ENCODE measurements around the gene RNF212. TPM values are rescaled to one million over a fixed set of nuclear protein-coding genes. Genes with fewer than 3 reads are reported as not detected.

Gene RNF212
- total RNA-seq, 1 donor from 2014 or later: 5.8 TPM

DNA sequence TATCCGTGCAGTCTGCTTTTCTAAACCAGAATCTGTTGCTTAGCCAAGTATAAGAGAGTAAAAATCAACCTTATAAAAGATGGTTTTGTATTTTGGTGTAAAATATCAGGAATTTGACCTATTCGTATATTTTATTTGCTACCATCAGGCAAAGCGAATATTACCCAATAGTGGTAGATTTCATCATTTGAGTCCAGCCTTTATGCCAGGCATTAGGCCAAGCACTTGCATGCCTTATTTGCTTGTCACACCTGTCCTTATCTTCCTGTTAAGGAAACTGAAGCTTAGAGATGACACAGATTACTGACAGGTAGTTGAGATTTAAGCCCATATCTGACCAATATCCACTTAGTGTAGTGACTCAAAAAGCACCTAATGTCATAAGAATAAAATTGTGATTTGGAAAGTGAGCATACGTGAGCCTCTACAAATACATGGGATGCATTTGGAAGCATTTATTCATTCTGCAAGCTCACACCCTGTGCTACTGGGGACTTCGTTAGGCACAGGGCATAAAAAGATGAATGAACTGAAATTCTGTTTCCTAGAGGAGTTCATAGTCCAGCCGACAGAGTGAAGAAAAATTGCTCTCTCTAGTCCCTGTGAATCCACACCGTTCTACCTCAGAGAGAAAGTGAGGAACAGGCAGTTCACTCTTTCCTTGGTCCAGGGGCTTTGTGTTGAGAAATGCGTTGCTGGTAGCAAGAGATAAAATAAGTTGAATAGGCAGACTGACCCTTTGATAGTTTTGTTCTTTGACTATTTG, 2.3 kb upstream of the RNF212 start:
- DNase-seq (ENCODE audit: low spot score): no peak

- DNase-seq (ENCODE audit: low spot score): no peak
Observed at GRCh38 chr4:1112821-1113182, 562 bp downstream of the RNF212 start.

DNA sequence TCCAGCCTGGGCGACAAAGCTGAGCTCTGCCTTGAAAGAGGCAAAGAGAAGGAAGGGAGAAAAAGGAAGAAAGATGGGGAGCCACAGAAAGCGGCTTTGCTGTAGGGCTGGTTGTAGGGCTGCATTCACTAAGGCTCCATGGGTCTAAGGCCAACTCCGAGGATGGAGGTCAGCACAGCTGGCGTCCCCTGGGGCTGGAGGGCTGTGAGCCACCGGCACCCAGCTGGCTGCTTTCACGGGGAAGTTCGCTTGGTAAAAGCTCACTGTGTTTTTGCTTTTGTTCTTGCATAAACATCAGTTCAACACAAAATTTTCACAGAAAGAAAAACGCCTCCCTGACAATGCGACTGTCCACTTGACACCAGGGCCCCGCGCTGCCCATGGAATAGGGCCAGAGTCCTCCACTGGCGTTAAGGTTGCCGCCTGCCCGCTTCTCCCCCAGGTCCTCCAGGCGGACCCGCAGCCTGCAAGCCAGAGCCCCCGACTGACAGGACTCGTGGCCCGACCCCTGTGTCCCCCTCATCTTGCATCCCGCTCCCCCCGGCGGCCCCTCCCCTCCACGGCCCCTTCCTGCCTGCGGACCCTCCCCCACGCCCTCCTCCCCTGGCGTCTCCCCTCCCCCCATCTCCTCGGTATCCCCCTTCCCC, 1.1 kb downstream of the RNF212 start:
- no peak for DNase-seq (ENCODE audit: low spot score)

GRCh38 chr4:1111259-1111809, 2.0 kb downstream of the RNF212 start:
- DNase-seq (ENCODE audit: low spot score): no peak

GRCh38 chr4:1109898-1110506, 3.4 kb downstream of the RNF212 start:
- DNase-seq (ENCODE audit: low spot score): peak; percentile 74

DNA sequence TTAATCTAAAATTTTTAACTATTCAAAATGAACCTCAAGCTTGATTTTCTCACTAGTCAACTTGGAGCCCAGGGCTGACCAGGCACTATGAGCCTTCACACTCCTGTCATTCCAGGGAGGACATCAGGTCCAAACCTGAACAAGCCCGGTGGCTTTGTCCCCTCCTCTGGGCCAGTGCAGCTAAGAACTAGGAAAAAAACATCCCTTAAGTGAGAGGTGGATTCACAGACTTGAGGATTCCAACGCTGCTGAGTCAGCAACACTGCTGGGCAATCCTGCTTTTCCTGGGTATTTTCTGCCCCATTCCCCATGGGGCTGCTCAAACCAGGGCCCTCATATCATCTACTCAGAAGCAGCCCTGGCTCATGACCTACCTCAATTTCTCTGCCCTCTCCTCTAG, 4.0 kb downstream of the RNF212 start:
- no peak for DNase-seq (ENCODE audit: low spot score)

DNA sequence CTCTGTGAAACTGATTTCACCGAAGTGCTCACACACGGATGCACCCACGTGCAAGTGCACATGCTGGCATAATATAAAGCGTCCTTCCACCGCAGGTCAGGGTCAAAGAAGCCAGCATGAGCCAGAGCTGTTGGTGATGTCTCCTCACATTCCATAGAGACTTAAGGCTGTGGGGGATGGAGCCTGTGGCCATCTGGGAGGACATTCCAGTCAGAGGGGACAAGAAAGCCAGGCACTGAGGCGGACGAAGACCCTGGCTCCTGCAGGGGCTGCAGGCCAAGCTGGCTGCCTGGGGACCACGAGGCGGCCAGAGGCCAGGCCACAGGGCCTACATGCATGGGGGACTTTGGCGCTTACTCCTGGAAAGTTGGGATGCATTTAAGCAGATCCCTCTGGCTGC, 7.7 kb downstream of the RNF212 start:
- no peak for DNase-seq (ENCODE audit: low spot score)

GRCh38 chr4:1105067-1105466, 8.3 kb downstream of the RNF212 start:
- DNase-seq (ENCODE audit: low spot score): no peak

DNA sequence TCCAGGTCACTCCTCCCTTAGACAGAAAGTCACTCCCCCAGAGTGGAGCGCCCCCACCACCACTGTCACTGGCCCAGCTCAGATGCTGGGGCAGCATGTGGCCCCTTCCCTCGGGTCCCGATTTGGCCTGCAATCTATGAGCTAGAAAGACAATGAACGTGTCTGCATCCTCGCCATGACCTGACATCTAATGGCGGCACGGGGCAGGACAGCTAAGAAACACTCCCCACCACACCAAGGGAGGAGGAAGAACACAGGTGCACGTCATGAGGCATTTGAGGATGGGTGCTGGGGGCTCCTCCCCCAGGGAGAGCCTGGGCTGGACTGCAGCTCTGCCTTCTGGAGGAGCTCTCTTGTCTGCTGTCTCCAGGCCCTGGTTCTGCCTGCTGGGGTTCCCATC, 8.7 kb downstream of the RNF212 start:
- DNase-seq (ENCODE audit: low spot score): no peak

- no peak for DNase-seq (ENCODE audit: low spot score)
Observed at GRCh38 chr4:1099684-1100335, 13.6 kb downstream of the RNF212 start.

DNA sequence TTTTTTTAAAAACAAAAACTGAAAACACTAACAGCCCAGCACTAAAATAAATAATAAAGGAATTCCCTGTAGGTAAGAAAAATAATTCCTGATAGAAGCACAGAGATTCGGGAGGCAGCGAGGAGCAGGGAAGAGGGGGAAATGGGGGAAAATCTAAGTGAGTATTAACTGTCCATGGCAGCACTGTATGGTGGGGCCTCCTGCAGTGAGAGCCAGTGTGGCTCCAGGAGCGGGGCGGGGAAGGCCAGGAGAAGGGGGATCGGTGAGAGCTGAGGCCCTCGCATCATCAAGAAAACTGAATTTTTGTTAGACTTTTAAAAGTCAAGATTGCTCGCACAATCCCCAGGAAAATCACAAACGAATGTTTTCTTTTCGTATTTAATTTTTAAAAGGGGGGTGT, 14.1 kb downstream of the RNF212 start:
- no peak for DNase-seq (ENCODE audit: low spot score)

DNA sequence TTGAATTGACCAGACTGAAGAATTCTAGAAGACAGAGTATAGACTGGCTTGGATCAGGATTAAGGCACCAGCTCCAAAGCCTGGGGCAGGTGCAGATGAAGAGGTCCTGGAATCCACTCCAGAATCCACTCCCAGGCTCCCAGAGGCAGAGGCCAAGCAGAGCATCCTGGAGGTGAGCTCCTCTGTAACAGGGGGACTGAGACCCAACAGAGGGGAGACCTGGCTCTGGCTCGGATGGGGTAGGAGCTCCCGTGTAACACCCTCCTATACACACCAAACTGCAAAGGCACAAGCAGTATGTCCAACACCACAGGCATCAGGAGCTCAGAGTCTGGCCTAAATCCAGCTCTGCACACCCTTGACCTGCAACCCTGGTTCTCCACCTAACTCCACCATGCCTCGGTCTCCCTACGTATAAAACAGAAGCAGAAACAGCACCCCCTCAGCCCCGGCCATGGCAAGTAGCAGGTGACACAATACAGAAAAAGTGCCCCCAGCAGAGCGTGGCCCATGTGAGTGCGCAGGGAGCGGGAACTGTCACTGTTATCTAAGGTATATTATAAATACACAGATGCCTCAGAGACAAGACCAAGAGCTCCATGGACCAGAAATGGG, 14.9 kb downstream of the RNF212 start:
- no peak for DNase-seq (ENCODE audit: low spot score)

DNA sequence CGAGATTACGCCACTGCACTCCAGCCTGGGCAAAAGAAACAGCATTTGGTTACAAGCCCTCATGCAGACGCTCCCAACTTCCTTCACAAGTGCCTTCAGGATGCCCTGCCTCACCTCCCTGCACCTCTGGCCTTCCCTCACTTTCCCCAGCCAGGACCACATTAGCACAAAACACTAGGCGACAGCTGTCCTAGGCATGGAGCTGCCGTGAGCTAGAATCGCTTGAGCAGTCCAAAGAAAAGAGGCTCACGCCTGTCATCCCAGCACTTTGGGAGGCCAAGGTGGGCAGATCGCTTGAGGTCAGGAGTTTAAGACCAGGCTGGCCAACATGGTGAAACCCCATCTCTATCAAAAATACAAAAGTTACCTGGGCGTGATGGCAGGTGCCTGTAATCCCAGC, 15.8 kb downstream of the RNF212 start:
- DNase-seq (ENCODE audit: low spot score): no peak

GRCh38 chr4:1096841-1097240, 16.5 kb downstream of the RNF212 start:
- no peak for DNase-seq (ENCODE audit: low spot score)

- DNase-seq (ENCODE audit: low spot score): no peak
Observed at GRCh38 chr4:1094336-1094690, 19.1 kb downstream of the RNF212 start.

DNA sequence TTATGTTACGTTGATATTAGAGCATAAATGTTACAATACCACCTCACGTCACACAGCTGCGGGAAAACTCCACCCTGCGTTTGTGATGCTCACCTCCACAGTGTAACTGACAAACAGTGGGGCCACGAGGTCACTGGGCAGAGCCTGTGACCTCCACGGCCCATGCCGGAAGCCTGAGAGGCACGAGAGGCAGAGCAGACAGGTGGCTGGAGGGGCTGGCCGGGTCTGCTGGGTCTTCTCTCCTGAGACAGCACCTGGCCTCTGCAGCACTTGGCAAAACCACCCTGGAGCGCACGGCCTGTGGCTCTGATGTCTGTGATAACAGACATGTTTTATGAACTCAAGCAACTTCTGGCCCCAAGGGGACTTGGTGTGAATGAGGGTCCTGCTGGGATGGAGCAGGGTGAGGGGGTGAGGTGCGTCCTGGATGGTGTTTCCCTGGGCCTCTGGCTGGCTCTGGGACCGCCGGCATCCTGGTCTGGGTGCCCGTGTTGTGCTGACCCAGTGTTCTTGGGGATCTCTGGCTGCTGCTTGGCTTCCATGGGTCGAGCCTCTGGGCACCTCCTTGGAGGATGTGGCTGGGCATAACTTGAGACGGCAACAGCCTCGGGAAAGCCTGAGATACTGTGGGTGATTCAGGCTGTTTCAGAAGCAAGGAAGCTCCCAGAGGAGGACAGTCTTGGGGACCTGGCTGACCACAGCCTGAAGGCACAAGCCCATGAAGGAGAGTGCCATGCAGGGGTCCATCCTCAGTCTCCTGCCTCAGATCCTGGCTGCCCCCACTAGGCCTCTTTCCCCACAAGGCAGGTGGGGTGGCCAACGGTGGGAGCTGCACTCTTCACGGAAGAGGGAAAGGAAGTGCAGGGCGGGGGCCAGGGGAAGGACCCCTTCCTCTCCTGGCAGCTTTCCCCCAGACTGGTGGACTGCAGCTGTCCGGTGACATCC, 19.7 kb downstream of the RNF212 start:
- no peak for DNase-seq (ENCODE audit: low spot score)

- no peak for DNase-seq (ENCODE audit: low spot score)
Observed at GRCh38 chr4:1092983-1093361, 20.4 kb downstream of the RNF212 start.

DNA sequence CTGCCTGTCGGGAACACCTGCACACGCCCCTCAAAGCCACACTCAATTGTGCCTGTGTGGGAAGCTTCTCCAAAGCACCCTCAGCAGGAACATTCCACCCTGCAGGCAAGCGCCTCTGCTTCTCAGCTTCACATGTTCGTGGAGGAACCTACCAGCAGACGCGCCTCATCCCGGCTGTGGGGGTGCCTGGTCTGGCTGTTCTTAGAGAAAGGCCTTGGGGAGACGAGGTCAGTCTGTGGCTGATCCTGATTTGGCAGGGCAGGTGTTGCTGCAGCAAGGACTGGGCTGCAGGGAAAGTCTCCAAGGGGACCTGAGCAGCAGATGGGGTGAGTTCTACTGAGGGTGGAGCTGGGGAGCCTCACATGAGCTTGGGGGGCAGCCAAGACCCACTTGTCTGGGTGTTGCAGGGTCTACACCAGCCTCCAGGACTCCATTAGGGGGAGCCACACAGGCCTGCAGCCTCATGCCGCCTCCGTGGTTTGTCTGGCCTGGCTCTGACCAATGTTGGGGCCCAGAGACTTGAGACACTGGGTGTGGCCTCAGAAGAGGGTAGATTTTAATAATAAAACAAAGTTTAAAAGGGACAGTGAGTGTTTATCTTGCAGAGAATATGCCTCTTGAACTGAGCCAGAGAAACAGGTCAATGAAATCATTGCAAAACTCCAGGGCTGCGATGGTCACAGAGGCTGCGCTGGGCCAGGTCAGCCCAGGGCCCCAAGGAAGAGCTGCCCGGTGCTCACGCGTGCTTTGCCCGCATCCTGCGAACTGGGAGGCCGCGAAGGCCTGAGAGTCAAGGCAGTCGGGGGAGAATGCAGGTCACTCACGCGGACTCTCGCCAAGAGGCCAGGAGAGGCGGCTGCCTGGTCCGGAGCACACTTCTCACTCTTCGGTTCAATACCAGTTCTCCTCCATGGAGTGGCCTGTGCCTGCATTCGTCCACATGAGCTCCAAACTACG, 21.1 kb downstream of the RNF212 start:
- no peak for DNase-seq (ENCODE audit: low spot score)

- DNase-seq (ENCODE audit: low spot score): no peak
Observed at GRCh38 chr4:1091561-1091995, 21.8 kb downstream of the RNF212 start.
